Colon (tissue), 2 donors: ENCODE data around the gene GRID1.

Experiments
- FAIRE-seq: peaks from 2 replicates; lab custom pipeline; 2012; peaks lifted over from hg19 to GRCh38; lab: Jason Lieb, UNC
- donor health status: control.
- donor health status: control.

The GRID1 gene

GRCh38 chr10:86165666-86166065 is 200.9 kb downstream of the GRID1 start:
- FAIRE-seq: no peak

GRCh38 chr10:86164960-86165630 is 201.5 kb downstream of the GRID1 start:
- no peak for FAIRE-seq

- no peak for FAIRE-seq
Observed at GRCh38 chr10:86164174-86164774, 202.3 kb downstream of the GRID1 start.

GRCh38 chr10:86163522-86164173 is 202.9 kb downstream of the GRID1 start:
- FAIRE-seq: no peak

GRCh38 chr10:86162696-86163400 is 203.7 kb downstream of the GRID1 start:
- no peak for FAIRE-seq

- no peak for FAIRE-seq
Observed at GRCh38 chr10:86162036-86162435, 204.6 kb downstream of the GRID1 start.

- no peak for FAIRE-seq
Observed at GRCh38 chr10:86160890-86161585, 205.6 kb downstream of the GRID1 start.

- no peak for FAIRE-seq
Observed at GRCh38 chr10:86159797-86160196, 206.8 kb downstream of the GRID1 start.

- FAIRE-seq: no peak
Observed at GRCh38 chr10:86155054-86155921, 211.3 kb downstream of the GRID1 start.

GRCh38 chr10:86153751-86154150 is 212.8 kb downstream of the GRID1 start:
- no peak for FAIRE-seq

- no peak for FAIRE-seq
Observed at GRCh38 chr10:86152911-86153310, 213.7 kb downstream of the GRID1 start.

- FAIRE-seq: no peak
Observed at GRCh38 chr10:86152354-86152753, 214.2 kb downstream of the GRID1 start.

- no peak for FAIRE-seq
Observed at GRCh38 chr10:86151613-86152012, 215.0 kb downstream of the GRID1 start.

- FAIRE-seq: no peak
Observed at GRCh38 chr10:86149257-86149656, 217.3 kb downstream of the GRID1 start.

- no peak for FAIRE-seq
Observed at GRCh38 chr10:86148117-86148516, 218.5 kb downstream of the GRID1 start.

GRCh38 chr10:86144301-86144700 is 222.3 kb downstream of the GRID1 start:
- FAIRE-seq: no peak

GRCh38 chr10:86141896-86142295 is 224.7 kb downstream of the GRID1 start:
- no peak for FAIRE-seq

GRCh38 chr10:86139066-86139657 is 227.4 kb downstream of the GRID1 start:
- no peak for FAIRE-seq

- FAIRE-seq: no peak
Observed at GRCh38 chr10:86138551-86139065, 228.0 kb downstream of the GRID1 start.

GRCh38 chr10:86137561-86137960 is 229.0 kb downstream of the GRID1 start:
- FAIRE-seq: no peak

- FAIRE-seq: no peak
Observed at GRCh38 chr10:86136934-86137333, 229.7 kb downstream of the GRID1 start.
